Measurements from ENCODE around the gene TPRX1. TPM values are rescaled to one million over a fixed set of nuclear protein-coding genes. Genes with fewer than 3 reads are reported as not detected.

Gene TPRX1
- total RNA-seq, 1 donor from 2014 or later, result not detected

DNA sequence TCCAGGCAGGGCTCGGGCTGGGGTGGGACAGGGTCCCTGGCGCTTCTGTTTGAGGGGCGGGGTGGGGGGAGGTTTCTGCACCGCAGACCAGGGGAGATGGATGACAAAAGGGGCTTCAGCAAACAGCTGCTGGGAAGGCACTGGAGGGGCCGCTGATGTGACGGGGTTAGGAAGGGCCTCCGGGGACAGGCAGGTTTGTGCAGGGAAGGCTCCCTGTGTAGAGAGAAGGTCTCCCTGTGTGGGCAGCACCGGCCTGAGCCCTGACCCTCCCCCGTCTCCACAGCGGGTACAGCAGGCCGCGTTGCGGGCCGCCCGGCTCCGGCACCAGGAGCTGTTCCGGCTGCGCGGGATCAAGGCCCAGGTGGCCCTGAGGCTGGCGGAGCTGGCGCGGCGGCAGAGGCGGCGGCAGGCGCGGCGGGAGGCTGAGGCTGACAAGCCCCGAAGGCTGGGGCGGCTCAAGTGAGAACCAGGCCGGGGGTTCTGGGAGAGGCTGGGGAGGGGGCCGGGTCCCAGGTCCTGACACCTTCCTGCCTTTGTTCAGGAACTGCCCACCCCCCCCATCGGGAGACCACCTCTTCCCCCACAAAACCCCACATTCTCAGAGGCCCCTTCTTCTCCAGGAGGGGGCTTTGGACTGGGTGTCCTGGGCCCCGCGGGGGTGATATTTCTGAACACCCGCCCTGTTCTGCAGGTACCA lies 49.1 kb downstream of the TPRX1 start:
- DNase-seq (ENCODE audit: low spot score), result no peak
- Mint-ChIP-seq H3K9me3 (ENCODE audit: low read depth) (peaks cover 3% of the 10 kb centered on the region), H3K27me3 (ENCODE audit: low read depth) (no peaks in the 10 kb centered on the region), H3K27ac (ENCODE audit: unreplicated experiment) (no peak overlapping the region), H3K4me3 (ENCODE audit: unreplicated experiment) (no peak overlapping the region), H3K4me1 (ENCODE audit: low read depth) (no peaks in the 10 kb centered on the region), H3K36me3 (ENCODE audit: low read depth) (peaks cover 45% of the 10 kb centered on the region)
- TF ChIP-seq, protein P1, sequence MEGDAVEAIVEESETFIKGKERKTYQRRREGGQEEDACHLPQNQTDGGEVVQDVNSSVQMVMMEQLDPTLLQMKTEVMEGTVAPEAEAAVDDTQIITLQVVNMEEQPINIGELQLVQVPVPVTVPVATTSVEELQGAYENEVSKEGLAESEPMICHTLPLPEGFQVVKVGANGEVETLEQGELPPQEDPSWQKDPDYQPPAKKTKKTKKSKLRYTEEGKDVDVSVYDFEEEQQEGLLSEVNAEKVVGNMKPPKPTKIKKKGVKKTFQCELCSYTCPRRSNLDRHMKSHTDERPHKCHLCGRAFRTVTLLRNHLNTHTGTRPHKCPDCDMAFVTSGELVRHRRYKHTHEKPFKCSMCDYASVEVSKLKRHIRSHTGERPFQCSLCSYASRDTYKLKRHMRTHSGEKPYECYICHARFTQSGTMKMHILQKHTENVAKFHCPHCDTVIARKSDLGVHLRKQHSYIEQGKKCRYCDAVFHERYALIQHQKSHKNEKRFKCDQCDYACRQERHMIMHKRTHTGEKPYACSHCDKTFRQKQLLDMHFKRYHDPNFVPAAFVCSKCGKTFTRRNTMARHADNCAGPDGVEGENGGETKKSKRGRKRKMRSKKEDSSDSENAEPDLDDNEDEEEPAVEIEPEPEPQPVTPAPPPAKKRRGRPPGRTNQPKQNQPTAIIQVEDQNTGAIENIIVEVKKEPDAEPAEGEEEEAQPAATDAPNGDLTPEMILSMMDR (IDR thresholded peaks at IDR 0.05), result no peak

DNA sequence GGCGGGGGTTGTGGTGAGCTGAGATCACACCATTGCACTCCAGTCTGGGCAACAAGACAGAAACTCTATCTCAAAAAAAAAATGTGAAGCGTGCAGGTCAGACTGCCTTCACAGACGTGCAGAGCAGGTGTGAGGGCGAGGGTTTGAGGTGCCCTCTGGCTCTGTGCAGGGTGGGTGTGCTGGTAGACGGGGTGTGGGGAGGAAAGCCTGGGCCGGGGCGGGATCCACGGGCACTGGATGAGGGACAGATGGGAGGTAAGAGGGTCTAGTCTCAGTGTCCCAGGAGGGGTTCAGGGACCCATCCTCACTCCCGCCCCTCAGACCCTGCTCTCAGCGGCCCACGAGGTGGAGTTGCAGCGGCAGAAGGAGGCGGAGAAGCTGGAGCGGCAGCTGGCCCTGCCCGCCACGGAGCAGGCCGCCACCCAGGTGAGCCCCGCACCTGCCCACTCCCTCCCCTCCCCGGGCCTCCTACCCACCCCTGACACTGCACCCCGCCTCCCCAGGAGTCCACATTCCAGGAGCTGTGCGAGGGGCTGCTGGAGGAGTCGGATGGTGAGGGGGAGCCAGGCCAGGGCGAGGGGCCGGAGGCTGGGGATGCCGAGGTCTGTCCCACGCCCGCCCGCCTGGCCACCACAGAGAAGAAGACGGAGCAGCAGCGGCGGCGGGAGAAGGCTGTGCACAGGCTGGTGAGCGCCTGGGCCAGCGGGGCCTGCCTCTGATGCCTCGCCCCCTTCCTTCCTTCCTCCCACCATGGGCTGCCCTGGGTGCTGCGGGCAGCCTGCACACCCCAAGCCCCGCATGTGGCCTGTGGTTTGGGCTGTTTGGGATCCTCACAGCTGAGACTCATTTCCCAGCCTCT lies 49.9 kb downstream of the TPRX1 start:
- peaks cover 44% of the 10 kb centered on the region for H3K36me3 Mint-ChIP-seq (ENCODE audit: low read depth)

DNA sequence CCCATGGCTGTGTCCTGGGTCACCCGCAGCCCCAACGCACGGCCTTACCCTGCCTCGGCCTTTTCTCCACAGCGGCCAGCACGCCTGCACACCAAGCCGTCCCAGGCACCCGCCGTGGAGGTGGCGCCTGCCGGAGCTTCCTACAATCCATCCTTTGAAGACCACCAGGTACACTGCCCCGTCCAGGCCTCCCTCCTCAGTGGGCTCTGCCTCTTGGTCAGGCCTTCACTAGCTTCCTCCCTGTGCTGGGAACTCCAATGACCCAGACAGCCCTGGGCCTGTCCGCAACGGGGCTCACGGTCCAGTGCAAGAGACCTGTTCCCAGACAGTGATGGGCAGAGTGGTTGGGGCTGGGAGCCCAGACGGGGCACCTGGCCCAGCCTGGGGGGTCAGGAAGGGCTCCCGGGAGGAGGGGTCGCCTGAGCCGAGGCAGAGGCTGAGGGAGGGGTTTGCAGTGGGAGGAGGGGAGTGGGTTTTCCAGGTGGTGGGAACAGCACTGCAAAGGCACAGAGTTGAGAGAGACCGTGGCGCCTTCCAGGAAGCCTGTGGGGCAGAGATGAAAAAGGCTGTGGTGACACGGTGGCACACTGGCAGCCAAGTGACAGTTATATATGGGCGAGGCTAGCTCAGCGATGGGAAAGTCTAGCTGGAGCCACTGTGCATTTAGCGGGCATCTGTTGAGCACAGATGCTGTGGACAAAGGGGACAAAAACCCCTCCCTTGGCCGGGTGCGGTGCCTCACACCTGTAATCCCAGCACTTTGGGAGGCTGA lies 51.7 kb downstream of the TPRX1 start:
- peaks cover 34% of the 10 kb centered on the region for H3K36me3 Mint-ChIP-seq (ENCODE audit: low read depth)
- no peak overlapping the region for H3K27ac Mint-ChIP-seq (ENCODE audit: unreplicated experiment)
- TF ChIP-seq, protein P1 (IDR thresholded peaks at IDR 0.05), result no peak
- DNase-seq (ENCODE audit: low spot score), result no peak
- no peaks in the 10 kb centered on the region for H3K9me3 Mint-ChIP-seq (ENCODE audit: low read depth)
- no peaks in the 10 kb centered on the region for H3K4me1 Mint-ChIP-seq (ENCODE audit: low read depth)
- no peaks in the 10 kb centered on the region for H3K27me3 Mint-ChIP-seq (ENCODE audit: low read depth)
- H3K4me3 Mint-ChIP-seq (ENCODE audit: unreplicated experiment), result no peak overlapping the region

More for the DNA sequence above, 49.9 kb downstream of the TPRX1 start:
- Mint-ChIP-seq H3K27me3 (ENCODE audit: low read depth) (no peaks in the 10 kb centered on the region), H3K27ac (ENCODE audit: unreplicated experiment) (no peak overlapping the region), H3K9me3 (ENCODE audit: low read depth) (peaks cover 3% of the 10 kb centered on the region), H3K4me3 (ENCODE audit: unreplicated experiment) (no peak overlapping the region), H3K4me1 (ENCODE audit: low read depth) (no peaks in the 10 kb centered on the region)
- TF ChIP-seq, protein P1 (IDR thresholded peaks at IDR 0.05), result no peak
- no peak for DNase-seq (ENCODE audit: low spot score)

Other genes starting within 250 kb of the TPRX1 start
- gene ZNF541, start 231.4 kb downstream of the TPRX1 start, total RNA-seq, result not detected in 3 replicates
- gene BICRA, start 195.4 kb downstream of the TPRX1 start, total RNA-seq, result 13.2 to 14.4 TPM (median 13.4 TPM) in 3 replicates
- gene EHD2, start 91.1 kb downstream of the TPRX1 start, total RNA-seq, result 304 to 497 TPM (median 493 TPM) in 3 replicates
- 91.7 to 122 TPM (median 108 TPM) in 3 replicates for gene NOP53, start 59.0 kb downstream of the TPRX1 start, total RNA-seq
- gene SELENOW, start 25.8 kb downstream of the TPRX1 start, total RNA-seq, result 285 to 351 TPM (median 337 TPM) in 3 replicates
- not detected in 3 replicates for gene CRX, start 17.4 kb upstream of the TPRX1 start, total RNA-seq
- gene TPRX2, start 54.7 kb upstream of the TPRX1 start, total RNA-seq, result not detected in 3 replicates
- not detected in 3 replicates for gene SULT2A1, start 81.8 kb upstream of the TPRX1 start, total RNA-seq
- gene BSPH1, start 187.6 kb upstream of the TPRX1 start, total RNA-seq, result not detected in 3 replicates
- not detected in 3 replicates for gene ELSPBP1, start 190.1 kb upstream of the TPRX1 start, total RNA-seq
- gene CABP5, start 239.5 kb upstream of the TPRX1 start, total RNA-seq, result not detected in 3 replicates